Astrocyte (in vitro differentiated cells and primary cell): ENCODE measurements around the gene NFRKB.

Experiments
- EZH2 ChIP-seq: IDR thresholded peaks from 2 replicates; pipeline ENCODE4 v1.6.1; 2012; ENCODE audit warnings: mild to moderate bottlenecking, low read length, inconsistent platforms; ENCODE audit not compliant: insufficient read depth
- TF ChIP-seq, protein P1 (sequence below): IDR thresholded peaks from 2 replicates; pipeline ENCODE4 v1.5.1; 2011; ENCODE audit warnings: low read depth, mild to moderate bottlenecking, inconsistent platforms, low read length, moderate library complexity; ENCODE audit not compliant: insufficient read depth

DNA sequence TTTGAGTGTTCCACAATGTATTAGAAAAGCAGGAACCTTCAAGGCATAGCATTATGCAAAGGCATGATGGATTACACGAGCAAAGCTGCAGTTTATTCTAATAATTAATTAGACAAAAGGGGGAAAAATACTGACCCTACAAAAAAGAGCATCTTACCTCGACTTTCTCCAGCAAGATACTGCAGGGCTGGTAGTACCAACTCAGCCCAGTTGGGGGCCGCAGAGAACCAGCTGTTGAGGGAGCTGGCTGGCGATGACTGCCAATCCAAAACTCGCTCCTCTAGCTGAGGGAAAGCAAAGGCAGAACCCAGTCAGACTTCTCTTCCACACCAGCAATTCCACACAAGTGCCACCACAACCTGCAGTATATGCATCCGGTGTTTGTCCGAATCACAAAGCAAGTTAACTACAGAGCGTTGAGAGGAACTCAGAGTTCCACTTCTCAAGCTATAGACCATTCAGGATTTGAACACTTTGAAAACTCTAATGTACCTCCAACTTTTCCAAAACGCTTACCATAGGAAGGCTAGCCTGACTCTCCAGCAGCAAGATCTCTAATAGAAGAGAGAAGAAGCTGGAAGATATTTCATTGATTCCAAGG, 13.7 kb downstream of the NFRKB start:
- TF ChIP-seq, protein P1, sequence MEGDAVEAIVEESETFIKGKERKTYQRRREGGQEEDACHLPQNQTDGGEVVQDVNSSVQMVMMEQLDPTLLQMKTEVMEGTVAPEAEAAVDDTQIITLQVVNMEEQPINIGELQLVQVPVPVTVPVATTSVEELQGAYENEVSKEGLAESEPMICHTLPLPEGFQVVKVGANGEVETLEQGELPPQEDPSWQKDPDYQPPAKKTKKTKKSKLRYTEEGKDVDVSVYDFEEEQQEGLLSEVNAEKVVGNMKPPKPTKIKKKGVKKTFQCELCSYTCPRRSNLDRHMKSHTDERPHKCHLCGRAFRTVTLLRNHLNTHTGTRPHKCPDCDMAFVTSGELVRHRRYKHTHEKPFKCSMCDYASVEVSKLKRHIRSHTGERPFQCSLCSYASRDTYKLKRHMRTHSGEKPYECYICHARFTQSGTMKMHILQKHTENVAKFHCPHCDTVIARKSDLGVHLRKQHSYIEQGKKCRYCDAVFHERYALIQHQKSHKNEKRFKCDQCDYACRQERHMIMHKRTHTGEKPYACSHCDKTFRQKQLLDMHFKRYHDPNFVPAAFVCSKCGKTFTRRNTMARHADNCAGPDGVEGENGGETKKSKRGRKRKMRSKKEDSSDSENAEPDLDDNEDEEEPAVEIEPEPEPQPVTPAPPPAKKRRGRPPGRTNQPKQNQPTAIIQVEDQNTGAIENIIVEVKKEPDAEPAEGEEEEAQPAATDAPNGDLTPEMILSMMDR, result peak; percentile 57
- no peak for TF ChIP-seq EZH2
